Mucosa of stomach (tissue), 1 donor: ENCODE measurements around the gene CYP2U1.
"Not testable (repeated sequence)": the region's sequence is repeated elsewhere in the genome, so short reads cannot be mapped to it uniquely, and the experiment has no call there.

ENCODE experiments used
- H3K27me3 ChIP-seq: one replicate; pipeline ENCODE4 v1.7.0; 2013; ENCODE audit warnings: mild to moderate bottlenecking, low read length; ENCODE audit not compliant: control insufficient read depth, insufficient read depth
- H3K36me3 ChIP-seq: one replicate; pipeline ENCODE4 v1.7.0; 2013; ENCODE audit warnings: low read length; ENCODE audit not compliant: control insufficient read depth, insufficient read depth
- H3K4me1 ChIP-seq: one replicate; pipeline ENCODE4 v1.7.0; 2013; ENCODE audit warnings: mild to moderate bottlenecking, low read length; ENCODE audit not compliant: control insufficient read depth, insufficient read depth
- H3K4me3 ChIP-seq: one replicate; pipeline ENCODE4 v1.7.0; 2013; ENCODE audit warnings: low read length
- H3K9ac ChIP-seq: one replicate; pipeline ENCODE4 v1.7.0; 2013; ENCODE audit warnings: mild to moderate bottlenecking, low read length, moderate library complexity
- H3K9me3 ChIP-seq: one replicate; pipeline ENCODE4 v1.7.0; 2013; ENCODE audit warnings: mild to moderate bottlenecking, low read length, moderate library complexity; ENCODE audit not compliant: control insufficient read depth
- donor health status: Pancreatic carcinoma.

The CYP2U1 gene

GRCh38 chr4:107900508-107900907 lies 30.8 kb upstream of the CYP2U1 start:
- no peaks in the 10 kb centered on the region for H3K36me3 ChIP-seq
- no peak overlapping the region for H3K4me3 ChIP-seq
- no peaks in the 10 kb centered on the region for H3K9me3 ChIP-seq
- H3K4me1 ChIP-seq = peaks cover 5% of the 10 kb centered on the region
- no peaks in the 10 kb centered on the region for H3K27me3 ChIP-seq
- no peak overlapping the region for H3K9ac ChIP-seq

- Histone ChIP-seq H3K27me3 (no peaks in the 10 kb centered on the region), H3K9ac (no peak overlapping the region), H3K9me3 (no peaks in the 10 kb centered on the region), H3K4me3 (no peak overlapping the region), H3K4me1 (no peaks in the 10 kb centered on the region), H3K36me3 (no peaks in the 10 kb centered on the region)
Observed at GRCh38 chr4:107901213-107901934, 30.0 kb upstream of the CYP2U1 start.

- Histone ChIP-seq H3K9me3 (no peaks in the 10 kb centered on the region), H3K4me1 (no peaks in the 10 kb centered on the region), H3K36me3 (no peaks in the 10 kb centered on the region), H3K4me3 (no peak overlapping the region), H3K27me3 (no peaks in the 10 kb centered on the region), H3K9ac (no peak overlapping the region)
Observed at GRCh38 chr4:107902715-107903114, 28.6 kb upstream of the CYP2U1 start.

GRCh38 chr4:107905082-107905481 lies 26.3 kb upstream of the CYP2U1 start:
- H3K36me3 ChIP-seq, H3K4me1 ChIP-seq, H3K4me3 ChIP-seq, H3K27me3 ChIP-seq, H3K9ac ChIP-seq, H3K9me3 ChIP-seq: not testable (repeated sequence)

- Histone ChIP-seq H3K9me3 (no peaks in the 10 kb centered on the region), H3K36me3 (no peaks in the 10 kb centered on the region), H3K4me3 (no peak overlapping the region), H3K27me3 (no peaks in the 10 kb centered on the region), H3K4me1 (no peaks in the 10 kb centered on the region), H3K9ac (no peak overlapping the region)
Observed at GRCh38 chr4:107906458-107907100, 24.8 kb upstream of the CYP2U1 start.

- Histone ChIP-seq H3K36me3 (no peaks in the 10 kb centered on the region), H3K27me3 (no peaks in the 10 kb centered on the region), H3K4me1 (no peaks in the 10 kb centered on the region), H3K9ac (no peak overlapping the region), H3K9me3 (no peaks in the 10 kb centered on the region), H3K4me3 (no peak overlapping the region)
Observed at GRCh38 chr4:107908377-107908776, 23.0 kb upstream of the CYP2U1 start.

- Histone ChIP-seq H3K9ac (no peak overlapping the region), H3K27me3 (no peaks in the 10 kb centered on the region), H3K36me3 (no peaks in the 10 kb centered on the region), H3K4me3 (no peak overlapping the region), H3K9me3 (no peaks in the 10 kb centered on the region), H3K4me1 (peaks cover 4% of the 10 kb centered on the region)
Observed at GRCh38 chr4:107913283-107913899, 18.0 kb upstream of the CYP2U1 start.

- Histone ChIP-seq H3K9ac (no peak overlapping the region), H3K36me3 (no peaks in the 10 kb centered on the region)
Observed at GRCh38 chr4:107915220-107915619, 16.1 kb upstream of the CYP2U1 start.

GRCh38 chr4:107916623-107917022 lies 14.7 kb upstream of the CYP2U1 start:
- Histone ChIP-seq H3K4me1 (peaks cover 4% of the 10 kb centered on the region), H3K36me3 (no peaks in the 10 kb centered on the region), H3K9me3 (no peaks in the 10 kb centered on the region), H3K4me3 (no peak overlapping the region), H3K9ac (no peak overlapping the region), H3K27me3 (no peaks in the 10 kb centered on the region)

More at GRCh38 chr4:107915220-107915619, 16.1 kb upstream of the CYP2U1 start:
- Histone ChIP-seq H3K9me3 (no peaks in the 10 kb centered on the region), H3K4me1 (peaks cover 4% of the 10 kb centered on the region), H3K27me3 (no peaks in the 10 kb centered on the region), H3K4me3 (no peak overlapping the region)

- H3K9me3 ChIP-seq = no peaks in the 10 kb centered on the region
- no peaks in the 10 kb centered on the region for H3K27me3 ChIP-seq
- H3K4me1 ChIP-seq = peaks cover 4% of the 10 kb centered on the region
Observed at GRCh38 chr4:107917500-107917899, 13.8 kb upstream of the CYP2U1 start.

GRCh38 chr4:107922486-107923473 lies 8.6 kb upstream of the CYP2U1 start:
- Histone ChIP-seq H3K4me1 (no peaks in the 10 kb centered on the region), H3K27me3 (no peaks in the 10 kb centered on the region), H3K4me3 (no peak overlapping the region), H3K36me3 (no peaks in the 10 kb centered on the region), H3K9ac (no peak overlapping the region), H3K9me3 (no peaks in the 10 kb centered on the region)

More at GRCh38 chr4:107917500-107917899, 13.8 kb upstream of the CYP2U1 start:
- Histone ChIP-seq H3K9ac (no peak overlapping the region), H3K4me3 (no peak overlapping the region), H3K36me3 (no peaks in the 10 kb centered on the region)
